HEK293T (cell line): Measurements from ENCODE around the gene BCAT1.

Experiments used
- ARNT ChIP-seq: fragments of 450-650 bp; IDR thresholded peaks from 2 replicates; pipeline ENCODE4 v1.6.1; 2017; ENCODE audit warnings: mild to moderate bottlenecking
- ELF4 ChIP-seq: fragments of 450-650 bp; IDR thresholded peaks from 2 replicates; pipeline ENCODE4 v1.6.1; 2017; ENCODE audit warnings: antibody characterized with exemption
- FOXK2 ChIP-seq: fragments of 450-650 bp; IDR thresholded peaks from 2 replicates; pipeline ENCODE4 v1.6.1; 2016; ENCODE audit warnings: mild to moderate bottlenecking
- FOXM1 ChIP-seq: fragments of 450-650 bp; IDR thresholded peaks from 2 replicates; pipeline ENCODE4 v1.6.1; 2017; ENCODE audit warnings: mild to moderate bottlenecking, borderline replicate concordance
- TARDBP ChIP-seq: fragments of 450-650 bp; IDR thresholded peaks from 2 replicates; pipeline ENCODE4 v1.6.1; 2016

DNA sequence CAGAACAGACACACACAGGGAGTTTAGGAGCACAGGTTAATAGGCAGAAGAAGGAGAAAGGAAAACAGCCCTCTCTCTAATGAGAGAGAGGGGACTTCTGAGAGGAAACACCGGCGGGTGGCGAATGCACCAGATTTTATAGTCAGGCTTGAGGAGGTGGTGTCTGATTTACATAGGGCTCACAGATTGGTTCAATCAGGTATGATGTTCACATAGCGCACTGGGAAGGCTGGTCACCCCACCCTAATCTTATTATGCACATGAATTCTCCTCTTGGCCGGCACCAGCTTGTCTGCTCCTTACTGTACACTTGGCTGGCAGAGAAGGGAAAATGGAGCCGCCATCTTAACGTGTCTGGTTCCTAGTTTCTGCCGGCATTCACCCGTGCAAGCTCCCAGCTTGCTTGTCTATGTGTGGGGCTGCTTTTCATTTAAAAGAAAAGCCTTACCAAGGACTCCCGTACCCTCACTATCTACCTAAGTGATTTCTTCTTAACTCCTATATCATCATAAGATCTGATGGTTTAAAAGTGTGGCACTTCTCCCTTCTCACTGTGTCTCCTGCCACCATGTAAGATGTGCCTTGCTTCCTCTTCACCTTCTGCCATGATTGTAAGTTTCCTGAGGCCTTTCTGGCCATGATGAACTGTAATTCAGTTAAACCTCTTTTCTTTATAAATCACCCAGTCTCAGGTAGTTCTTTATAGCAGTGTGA is 15.1 kb downstream of the BCAT1 start:
- TF ChIP-seq FOXM1 (no peak), ARNT (no peak), TARDBP (no peak), FOXK2 (no peak), ELF4 (no peak)
